Fibroblast of lung (primary cell): ENCODE data around the gene CHST13. TPM values are rescaled to one million over a fixed set of nuclear protein-coding genes. Genes with fewer than 3 reads are reported as not detected.

ENCODE experiments used
- DNase-seq, 2 donors: peaks; one replicate each; pipeline versions ENCODE4 v3.0.0 to v3.0.0-alpha.2; 2010; ENCODE audit warnings: low read depth in 2 of 2
- H2AFZ ChIP-seq: 2 replicates; pipeline ENCODE4 v1.5.1; 2012; ENCODE audit warnings: low read length, control low read depth, inconsistent platforms
- H3K27ac ChIP-seq: 2 replicates; pipeline ENCODE4 v1.5.1; 2011; ENCODE audit warnings: low read length, control low read depth; ENCODE audit not compliant: insufficient read depth
- H3K27me3 ChIP-seq: 2 replicates; pipeline ENCODE4 v1.5.1; 2011; ENCODE audit warnings: mild to moderate bottlenecking, low read length; ENCODE audit not compliant: control insufficient read depth, insufficient read depth
- H3K36me3 ChIP-seq: 2 replicates; pipeline ENCODE4 v1.5.1; 2011; ENCODE audit warnings: low read length; ENCODE audit not compliant: control insufficient read depth, insufficient read depth
- H3K4me1 ChIP-seq: 2 replicates; pipeline ENCODE4 v1.5.1; 2011; ENCODE audit warnings: low read length; ENCODE audit not compliant: control insufficient read depth, insufficient read depth; ENCODE audit errors: extremely low read depth
- H3K4me2 ChIP-seq: 2 replicates; pipeline ENCODE4 v1.5.1; 2011; ENCODE audit warnings: low read length, control low read depth; ENCODE audit not compliant: insufficient read depth; ENCODE audit errors: extremely low read depth
- H3K4me3 ChIP-seq, 4 experiments: fragments of 200-600 bp in 1 of 4; sonication (generic) in 1 of 4; replicated peaks in 1 of 4; 2 replicates each; pipeline ENCODE4 v1.5.1; 2011 to 2016; ENCODE audit warnings: low read length in 4 of 4, low read depth in 3 of 4, mild to moderate bottlenecking in 3 of 4, control low read depth in 2 of 4, inconsistent platforms in 1 of 4, mixed read lengths in 1 of 4; ENCODE audit not compliant: insufficient read depth in 1 of 4; ENCODE audit errors: control extremely low read depth in 1 of 4
- H3K79me2 ChIP-seq: 2 replicates; pipeline ENCODE4 v1.5.1; 2012; ENCODE audit warnings: mild to moderate bottlenecking, low read length, inconsistent platforms; ENCODE audit not compliant: control insufficient read depth, insufficient read depth
- H3K9ac ChIP-seq: 2 replicates; pipeline ENCODE4 v1.5.1; 2011; ENCODE audit warnings: mild to moderate bottlenecking, low read length, control low read depth; ENCODE audit not compliant: insufficient read depth
- H3K9me3 ChIP-seq: 2 replicates; pipeline ENCODE4 v1.5.1; 2012; ENCODE audit warnings: low read depth, low read length; ENCODE audit not compliant: control insufficient read depth, insufficient read depth
- H4K20me1 ChIP-seq: 2 replicates; pipeline ENCODE4 v1.5.1; 2011; ENCODE audit warnings: low read length; ENCODE audit not compliant: control insufficient read depth, insufficient read depth; ENCODE audit errors: extremely low read depth
- EZH2 ChIP-seq: IDR thresholded peaks from 2 replicates; pipeline ENCODE4 v1.5.1; 2012; ENCODE audit warnings: low read length, control low read depth, mild to moderate bottlenecking; ENCODE audit errors: missing control alignments
- polyA plus RNA-seq, 2 donors: library from polyadenylated mRNA; depleted of rRNA in 1 of 2; stranded (reverse) in 1 of 2; unstranded in 1 of 2; fragments of >200 nt; gene quantifications; 2 replicates each; pipeline ENCODE4 v1.2.1, GENCODE V29; 2011 to 2012; ENCODE audit warnings: missing spikeins in 1 of 2
- total RNA-seq: library from RNA; depleted of rRNA; stranded (reverse); fragments of >200 nt; gene quantifications from 2 replicates; pipeline ENCODE4 v1.2.1, GENCODE V29; 2014
- TF ChIP-seq, protein P1 (sequence below), 2 donors: IDR thresholded peaks in 1 of 2; conservative IDR thresholded peaks in 1 of 2; 1 replicate in 1 of 2; 2 replicates in 1 of 2; pipeline ENCODE4 v1.5.1; 2011 to 2012; ENCODE audit warnings: low read length in 2 of 2, control low read depth in 1 of 2, inconsistent platforms in 1 of 2, low read depth in 1 of 2, mild to moderate bottlenecking in 1 of 2

Gene CHST13
- total and polyA plus RNA-seq, 2 donors (not counting 1 experiment from before 2014, with no cell fraction given) = under 0.01 TPM; not detected in 1

DNA sequence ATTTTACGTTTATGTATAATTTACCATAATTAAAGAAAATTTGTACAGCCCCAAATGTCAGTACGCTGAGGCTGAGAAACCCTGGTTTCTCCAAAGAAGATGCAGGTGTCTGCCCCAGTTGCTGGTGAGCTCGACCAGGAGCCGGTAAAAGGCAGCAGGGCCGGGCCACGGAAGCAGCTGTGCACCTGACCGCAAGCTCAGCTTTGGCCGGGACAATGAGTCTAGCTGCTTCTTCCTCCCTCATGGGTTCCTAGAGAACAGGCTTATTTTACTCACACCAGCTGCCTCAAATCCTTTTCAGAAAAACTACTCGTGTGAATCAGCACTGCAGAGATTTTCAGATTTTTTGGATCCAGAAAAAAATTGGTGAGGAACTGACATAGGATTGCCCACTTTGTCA is 30.2 kb upstream of the CHST13 start:
- no peak overlapping the region for H3K4me3 ChIP-seq
- H3K4me1 ChIP-seq = no peaks in the 10 kb centered on the region
- no peaks in the 10 kb centered on the region for H3K79me2 ChIP-seq
- TF ChIP-seq, protein P1, sequence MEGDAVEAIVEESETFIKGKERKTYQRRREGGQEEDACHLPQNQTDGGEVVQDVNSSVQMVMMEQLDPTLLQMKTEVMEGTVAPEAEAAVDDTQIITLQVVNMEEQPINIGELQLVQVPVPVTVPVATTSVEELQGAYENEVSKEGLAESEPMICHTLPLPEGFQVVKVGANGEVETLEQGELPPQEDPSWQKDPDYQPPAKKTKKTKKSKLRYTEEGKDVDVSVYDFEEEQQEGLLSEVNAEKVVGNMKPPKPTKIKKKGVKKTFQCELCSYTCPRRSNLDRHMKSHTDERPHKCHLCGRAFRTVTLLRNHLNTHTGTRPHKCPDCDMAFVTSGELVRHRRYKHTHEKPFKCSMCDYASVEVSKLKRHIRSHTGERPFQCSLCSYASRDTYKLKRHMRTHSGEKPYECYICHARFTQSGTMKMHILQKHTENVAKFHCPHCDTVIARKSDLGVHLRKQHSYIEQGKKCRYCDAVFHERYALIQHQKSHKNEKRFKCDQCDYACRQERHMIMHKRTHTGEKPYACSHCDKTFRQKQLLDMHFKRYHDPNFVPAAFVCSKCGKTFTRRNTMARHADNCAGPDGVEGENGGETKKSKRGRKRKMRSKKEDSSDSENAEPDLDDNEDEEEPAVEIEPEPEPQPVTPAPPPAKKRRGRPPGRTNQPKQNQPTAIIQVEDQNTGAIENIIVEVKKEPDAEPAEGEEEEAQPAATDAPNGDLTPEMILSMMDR (conservative IDR thresholded peaks at IDR 0.05 in 1 of 2, IDR thresholded peaks at IDR 0.05 in 1 of 2; ENCODE audit: low read depth in 1 of 2, low read length in 2 of 2) = no peak
- no peak for TF ChIP-seq EZH2
- no peaks in the 10 kb centered on the region for H3K9me3 ChIP-seq
- H3K4me2 ChIP-seq = no peak overlapping the region
- H3K9ac ChIP-seq = no peak overlapping the region
- H4K20me1 ChIP-seq = no peaks in the 10 kb centered on the region
- no peak overlapping the region for H2AFZ ChIP-seq
- no peak overlapping the region for H3K27ac ChIP-seq
- peaks cover 10% of the 10 kb centered on the region for H3K27me3 ChIP-seq
- H3K36me3 ChIP-seq = no peaks in the 10 kb centered on the region
- DNase-seq = peak in 1 of 2 donors; percentile 8

DNA sequence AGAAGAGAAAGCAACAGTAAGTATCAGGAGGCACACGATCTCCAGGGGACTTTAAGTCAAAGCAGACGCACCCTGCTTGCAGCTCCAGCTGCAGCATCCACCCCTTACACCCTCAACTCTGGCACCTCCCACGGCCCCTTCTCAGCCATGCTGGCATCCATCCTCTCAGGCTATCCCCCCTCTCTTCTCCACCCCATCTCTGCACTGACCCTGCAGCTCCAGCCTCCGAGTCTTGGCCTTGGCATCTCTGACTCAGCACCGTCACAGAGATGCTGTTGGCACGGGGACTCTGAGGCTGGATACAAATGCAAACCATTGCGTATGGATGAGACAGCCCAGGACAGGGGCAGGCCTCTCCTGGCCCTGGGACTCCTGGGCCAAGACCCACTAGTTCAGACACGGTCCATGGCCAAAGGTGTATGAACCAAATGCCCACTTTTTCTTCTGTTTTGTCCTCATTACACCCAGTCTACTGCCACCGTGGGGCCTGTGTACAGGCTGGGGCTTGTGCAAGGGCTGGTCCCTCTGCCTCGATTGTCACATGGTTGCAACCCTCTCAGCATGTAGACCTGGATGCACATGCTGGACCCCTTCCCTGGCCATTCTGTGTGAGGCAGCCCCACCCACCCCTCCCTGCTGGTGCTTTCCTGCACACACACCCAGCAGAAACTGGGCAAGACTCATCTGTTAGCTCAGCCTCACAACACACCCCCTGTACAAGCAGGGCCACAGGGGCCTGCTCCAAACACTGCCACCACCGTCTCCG is 29.6 kb upstream of the CHST13 start:
- Histone ChIP-seq H2AFZ (no peak overlapping the region), H3K4me1 (no peaks in the 10 kb centered on the region), H3K9me3 (no peaks in the 10 kb centered on the region), H3K27me3 (peaks cover 10% of the 10 kb centered on the region), H3K27ac (no peak overlapping the region), H3K79me2 (no peaks in the 10 kb centered on the region), H3K36me3 (no peaks in the 10 kb centered on the region), H3K9ac (no peak overlapping the region), H4K20me1 (no peaks in the 10 kb centered on the region), H3K4me2 (no peak overlapping the region), H3K4me3 (no peak overlapping the region)
- peak in 1 of 2 donors; percentile 9 for DNase-seq
- TF ChIP-seq, protein P1 (conservative IDR thresholded peaks at IDR 0.05 in 1 of 2, IDR thresholded peaks at IDR 0.05 in 1 of 2; ENCODE audit: low read depth in 1 of 2, low read length in 2 of 2) = no peak
- no peak for TF ChIP-seq EZH2

DNA sequence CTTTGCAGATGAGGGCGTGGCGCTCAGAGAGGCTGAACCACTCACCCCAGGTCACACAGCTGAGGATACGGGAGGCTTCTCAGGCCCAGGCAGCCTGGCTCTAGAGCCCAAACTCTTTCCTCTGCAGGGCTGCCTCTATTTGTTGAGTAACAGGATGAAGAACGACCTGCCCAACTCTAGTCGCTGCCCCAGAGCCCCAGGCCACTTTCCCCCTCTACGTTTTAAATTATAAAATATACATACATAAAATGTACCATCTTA is 29.1 kb upstream of the CHST13 start:
- H3K4me2 ChIP-seq = no peak overlapping the region
- H3K27ac ChIP-seq = no peak overlapping the region
- H3K4me1 ChIP-seq = no peaks in the 10 kb centered on the region
- no peak overlapping the region for H2AFZ ChIP-seq
- no peak overlapping the region for H3K9ac ChIP-seq
- no peaks in the 10 kb centered on the region for H3K79me2 ChIP-seq
- TF ChIP-seq, protein P1 (conservative IDR thresholded peaks at IDR 0.05 in 1 of 2, IDR thresholded peaks at IDR 0.05 in 1 of 2; ENCODE audit: low read depth in 1 of 2, low read length in 2 of 2) = no peak
- TF ChIP-seq EZH2 = no peak
- H4K20me1 ChIP-seq = no peaks in the 10 kb centered on the region
- H3K9me3 ChIP-seq = no peaks in the 10 kb centered on the region
- no peak overlapping the region for H3K4me3 ChIP-seq
- H3K36me3 ChIP-seq = no peaks in the 10 kb centered on the region
- no peak for DNase-seq
- H3K27me3 ChIP-seq = peaks cover 8% of the 10 kb centered on the region
